ENCODE data around the gene MXRA7.

The MXRA7 gene

GRCh38 chr17:76689859-76690258, 20.9 kb downstream of the MXRA7 start:
- no peak overlapping the region for H3K4me3 ChIP-seq (ENCODE audit: low read depth, low read length)
- no peak for DNase-seq (ENCODE audit: low read depth)
- no peak for TF ChIP-seq CTCF (IDR thresholded peaks at IDR 0.05; ENCODE audit: control insufficient read depth, extremely low read depth, insufficient read depth)

DNA sequence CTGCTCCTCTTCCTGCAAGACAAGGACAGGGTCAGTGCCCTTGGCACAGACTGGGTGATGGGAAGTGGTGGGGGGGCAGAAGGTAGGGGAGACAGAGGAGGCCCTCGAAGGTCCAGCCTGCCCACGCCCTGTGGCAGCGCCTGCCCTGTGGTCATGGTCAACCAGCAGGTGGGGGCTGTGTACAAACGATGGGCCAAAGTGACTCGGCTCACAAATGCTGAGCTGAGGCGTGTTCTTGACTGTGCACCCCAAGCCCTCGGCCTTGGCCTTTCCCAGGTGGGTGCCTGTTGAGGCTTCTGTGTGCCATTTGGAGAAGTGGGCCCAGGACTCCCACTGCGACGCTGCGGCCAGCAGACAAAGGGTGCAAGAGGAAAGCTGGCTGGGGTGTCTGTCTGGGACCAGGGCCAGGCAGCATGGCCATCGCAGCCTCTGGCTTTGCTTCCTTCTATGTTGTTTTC, 22.6 kb downstream of the MXRA7 start:
- TF ChIP-seq CTCF (IDR thresholded peaks at IDR 0.05; ENCODE audit: control insufficient read depth, extremely low read depth, insufficient read depth) = no peak
- DNase-seq (ENCODE audit: low read depth) = no peak
- H3K4me3 ChIP-seq (ENCODE audit: low read depth, low read length) = no peak overlapping the region

GRCh38 chr17:76687298-76688164, 23.2 kb downstream of the MXRA7 start:
- DNase-seq (ENCODE audit: low read depth) = no peak
- no peak for TF ChIP-seq CTCF (IDR thresholded peaks at IDR 0.05; ENCODE audit: control insufficient read depth, extremely low read depth, insufficient read depth)
- no peak overlapping the region for H3K4me3 ChIP-seq (ENCODE audit: low read depth, low read length)

DNA sequence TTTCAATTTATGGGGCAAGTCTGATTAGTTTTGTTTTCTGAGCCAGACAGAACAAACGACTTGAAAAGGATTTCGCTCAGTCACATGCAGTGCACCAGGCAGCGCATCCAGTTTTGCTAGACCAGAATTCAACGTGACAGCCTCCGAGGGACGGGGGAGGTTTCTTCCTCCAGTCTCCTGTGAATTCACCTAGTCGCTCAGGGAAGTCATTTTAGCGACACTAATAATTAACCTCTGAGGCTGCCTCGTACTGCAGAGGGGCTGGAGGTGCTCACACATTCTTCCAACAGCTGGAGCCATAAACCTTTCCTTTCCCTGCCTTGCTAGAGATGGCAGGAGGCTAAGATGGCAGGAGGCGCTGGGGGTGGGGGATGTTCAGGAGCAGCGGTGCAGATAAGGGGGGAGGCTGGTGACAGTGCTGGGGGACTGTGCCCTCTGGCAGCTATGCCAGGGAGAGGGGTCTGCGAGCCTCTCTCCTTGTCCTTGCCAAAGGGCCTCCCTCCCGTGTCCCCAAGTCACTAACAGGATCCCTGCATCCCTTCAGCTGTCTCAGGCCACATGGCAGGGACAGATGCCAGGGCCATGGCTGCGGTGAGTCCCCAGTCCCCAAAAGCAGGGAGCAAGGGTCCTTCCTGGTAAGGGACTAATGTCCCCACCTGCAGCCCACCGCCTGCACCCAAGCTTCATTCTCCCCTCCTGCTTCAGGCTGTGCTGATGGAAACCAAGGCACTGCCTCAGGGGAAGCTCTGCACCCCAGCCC, 24.0 kb downstream of the MXRA7 start:
- H3K4me3 ChIP-seq (ENCODE audit: low read depth, low read length) = no peak overlapping the region
- no peak for DNase-seq (ENCODE audit: low read depth)
- no peak for TF ChIP-seq CTCF (IDR thresholded peaks at IDR 0.05; ENCODE audit: control insufficient read depth, extremely low read depth, insufficient read depth)

GRCh38 chr17:76685846-76686245, 24.9 kb downstream of the MXRA7 start:
- TF ChIP-seq CTCF (IDR thresholded peaks at IDR 0.05; ENCODE audit: control insufficient read depth, extremely low read depth, insufficient read depth) = no peak
- no peak overlapping the region for H3K4me3 ChIP-seq (ENCODE audit: low read depth, low read length)
- DNase-seq (ENCODE audit: low read depth) = no peak

DNA sequence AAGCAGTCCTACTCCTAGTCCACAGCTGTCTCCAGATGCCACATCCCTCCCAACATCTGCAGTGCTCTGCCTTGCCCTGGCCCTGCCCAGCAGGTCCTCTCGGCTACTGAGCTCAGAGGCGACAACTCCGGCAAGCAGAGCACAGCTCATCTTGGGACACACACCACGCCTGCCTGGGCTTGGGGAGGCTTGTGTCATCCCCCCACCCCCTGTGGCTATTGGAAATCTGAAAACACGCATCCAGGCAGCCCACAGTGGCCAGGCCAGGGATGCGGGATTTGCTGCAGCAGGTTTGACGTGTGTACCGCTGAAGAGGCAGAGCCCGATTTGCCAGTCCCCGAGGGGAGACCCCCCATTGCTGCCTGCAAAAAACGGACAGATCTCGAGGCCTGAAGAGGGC, 25.4 kb downstream of the MXRA7 start:
- no peak for DNase-seq (ENCODE audit: low read depth)
- TF ChIP-seq CTCF (IDR thresholded peaks at IDR 0.05; ENCODE audit: control insufficient read depth, extremely low read depth, insufficient read depth) = no peak
- no peak overlapping the region for H3K4me3 ChIP-seq (ENCODE audit: low read depth, low read length)

Measured in LNCaP clone FGC (cell line).